Endodermal cell (in vitro differentiated cells): ENCODE results near the gene SREBF2. TPM values are rescaled to one million over a fixed set of nuclear protein-coding genes. Genes with fewer than 3 reads are reported as not detected.
A peak's percentile ranks its signal among the peaks of the same experiment; 100 is the strongest.

Experiments used
- DNase-seq: peaks from one replicate; pipeline ENCODE4 v3.0.0-alpha.2; 2017
- H3K27ac ChIP-seq: 2 replicates; pipeline ENCODE4 v1.5.1; 2013; ENCODE audit warnings: mild to moderate bottlenecking, low read depth, low read length, moderate library complexity
- H3K27me3 ChIP-seq: 2 replicates; pipeline ENCODE4 v1.6.1; 2013; ENCODE audit warnings: mild to moderate bottlenecking, low read length, moderate library complexity; ENCODE audit not compliant: insufficient read depth, control insufficient read depth, poor library complexity, severe bottlenecking
- H3K36me3 ChIP-seq: 2 replicates; pipeline ENCODE4 v1.7.0; 2013; ENCODE audit warnings: mild to moderate bottlenecking, low read length, moderate library complexity; ENCODE audit not compliant: control insufficient read depth, insufficient read depth
- H3K4me1 ChIP-seq: one replicate; pipeline ENCODE4 v1.7.0; 2013; ENCODE audit warnings: low read length; ENCODE audit not compliant: control insufficient read depth, insufficient read depth
- H3K4me3 ChIP-seq: 2 replicates; pipeline ENCODE4 v1.5.1; 2013; ENCODE audit warnings: mild to moderate bottlenecking, low read length, moderate library complexity
- H3K9ac ChIP-seq: 2 replicates; pipeline ENCODE4 v1.6.1; 2013; ENCODE audit warnings: mild to moderate bottlenecking, low read length, moderate library complexity; ENCODE audit not compliant: poor library complexity, severe bottlenecking; ENCODE audit errors: extremely low read depth
- H3K9me3 ChIP-seq: 2 replicates; pipeline ENCODE4 v1.6.1; 2013; ENCODE audit warnings: mild to moderate bottlenecking, low read length, moderate library complexity; ENCODE audit not compliant: control insufficient read depth
- H3K27ac Mint-ChIP-seq: 2 replicates; pipeline ENCODE4 v1.8.0; 2020; ENCODE audit warnings: mixed read lengths
- H3K27me3 Mint-ChIP-seq: 2 replicates; pipeline ENCODE4 v1.8.0; 2021; ENCODE audit warnings: mild to moderate bottlenecking, mixed read lengths; ENCODE audit not compliant: insufficient read depth
- H3K36me3 Mint-ChIP-seq: 2 replicates; pipeline ENCODE4 v1.8.0; 2020; ENCODE audit warnings: low read depth, mixed read lengths
- H3K4me1 Mint-ChIP-seq: 2 replicates; pipeline ENCODE4 v1.8.0; 2020; ENCODE audit warnings: mixed read lengths
- H3K4me3 Mint-ChIP-seq: 2 replicates; pipeline ENCODE4 v1.8.0; 2020; ENCODE audit warnings: mild to moderate bottlenecking, moderate library complexity, mixed read lengths
- H3K9me3 Mint-ChIP-seq: 2 replicates; pipeline ENCODE4 v1.8.0; 2020; ENCODE audit warnings: mild to moderate bottlenecking, mixed read lengths
- CTCF ChIP-seq: fragments of 200-600 bp; sonication (generic); conservative IDR thresholded peaks from 2 replicates; pipeline ENCODE4 v1.5.0; 2021; ENCODE audit warnings: antibody characterized with exemption, mild to moderate bottlenecking
- WGBS, 2 experiments: methylation state at CpG; one replicate each; pipeline versions ENCODE4 v1.1.5 to v1.1.7; 2013; ENCODE audit warnings: missing lambda C conversion rate in 2 of 2, mixed read lengths in 1 of 2; ENCODE audit not compliant: insufficient coverage in 1 of 2, insufficient read length in 1 of 2; 5-methylcytosine and 5-hydroxymethylcytosine counted together
- total RNA-seq, 2 donors: library from RNA; stranded (reverse); fragmentation: NEBNext Ultra II Directional in 1 of 2; extraction: Animal tissue kit (Norgen Biotek cat#: 25700) in 1 of 2; gene quantifications; 2 replicates in 1 of 2; 3 replicates in 1 of 2; pipeline ENCODE4 v1.2.1, GENCODE V29; 2021

SREBF2 gene
- total RNA-seq, 2 donors from 2014 or later, result 125 to 135 TPM

GRCh38 chr22:41825376-41825775 is 7.5 kb upstream of the SREBF2 start:
- peaks cover 4% of the 10 kb centered on the region for H3K4me1 Mint-ChIP-seq
- peak; percentile 56 for DNase-seq
- H3K27ac ChIP-seq, result no peak overlapping the region
- no peaks in the 10 kb centered on the region for H3K27me3 ChIP-seq
- H3K9ac ChIP-seq, result no peak overlapping the region
- H3K4me3 Mint-ChIP-seq, result no peak overlapping the region
- no peaks in the 10 kb centered on the region for H3K9me3 ChIP-seq
- TF ChIP-seq CTCF, result no peak
- no peaks in the 10 kb centered on the region for H3K36me3 ChIP-seq
- peaks cover 4% of the 10 kb centered on the region for H3K4me1 ChIP-seq
- H3K27ac Mint-ChIP-seq, result peak overlapping the region; percentile 7
- H3K36me3 Mint-ChIP-seq, result peaks cover 16% of the 10 kb centered on the region
- no peaks in the 10 kb centered on the region for H3K9me3 Mint-ChIP-seq
- H3K4me3 ChIP-seq, result no peak overlapping the region
- no peaks in the 10 kb centered on the region for H3K27me3 Mint-ChIP-seq
- 93% methylated on average over 6 to 7 of the region's 7 CpGs for WGBS, 2 experiments

- Histone ChIP-seq H3K27ac (peak overlapping the region; percentile 58), H3K27me3 (no peaks in the 10 kb centered on the region), H3K4me1 (peaks cover 4% of the 10 kb centered on the region), H3K36me3 (no peaks in the 10 kb centered on the region), H3K4me3 (no peak overlapping the region), H3K9me3 (no peaks in the 10 kb centered on the region), H3K9ac (no peak overlapping the region)
- Mint-ChIP-seq H3K27ac (no peak overlapping the region), H3K4me3 (no peak overlapping the region), H3K27me3 (no peaks in the 10 kb centered on the region), H3K9me3 (no peaks in the 10 kb centered on the region), H3K36me3 (peaks cover 16% of the 10 kb centered on the region), H3K4me1 (peaks cover 4% of the 10 kb centered on the region)
- no peak for DNase-seq
- no peak for TF ChIP-seq CTCF
- WGBS, 2 experiments, result 89 to 92% methylated on average over 1 to 3 of the region's 3 CpGs
Observed at GRCh38 chr22:41826021-41826420, 6.9 kb upstream of the SREBF2 start.

- Mint-ChIP-seq H3K4me3 (no peak overlapping the region), H3K27me3 (no peaks in the 10 kb centered on the region), H3K27ac (peak overlapping the region; percentile 62), H3K9me3 (no peaks in the 10 kb centered on the region), H3K4me1 (peaks cover 4% of the 10 kb centered on the region), H3K36me3 (peaks cover 16% of the 10 kb centered on the region)
- Histone ChIP-seq H3K9ac (no peak overlapping the region), H3K4me1 (peaks cover 4% of the 10 kb centered on the region), H3K36me3 (no peaks in the 10 kb centered on the region), H3K9me3 (no peaks in the 10 kb centered on the region), H3K27ac (peak overlapping the region; percentile 58), H3K27me3 (no peaks in the 10 kb centered on the region), H3K4me3 (no peak overlapping the region)
- WGBS, 2 experiments, result 79 to 88% methylated on average over 3 to 11 of the region's 11 CpGs
- TF ChIP-seq CTCF, result no peak
- DNase-seq, result no peak
Observed at GRCh38 chr22:41826430-41827383, 6.2 kb upstream of the SREBF2 start.
